Measurements from ENCODE around the gene MTF1. TPM values are rescaled to one million over a fixed set of nuclear protein-coding genes. Genes with fewer than 3 reads are reported as not detected.

The MTF1 gene
- total RNA-seq, 2 donors from 2014 or later: 2.3 to 4.8 TPM

- Histone ChIP-seq H3K27ac (no peak overlapping the region), H3K9me3 (no peaks in the 10 kb centered on the region), H3K27me3 (no peaks in the 10 kb centered on the region), H3K4me3 (no peak overlapping the region), H3K36me3 (peaks cover 50% of the 10 kb centered on the region), H3K4me1 (peaks cover 0 to 11% of the 10 kb centered on the region in 2 donors)
- no peak for TF ChIP-seq CTCF (IDR thresholded peaks at IDR 0.05)
- no peak for DNase-seq (ENCODE audit: low spot score)
Observed at GRCh38 chr1:37802439-37802838, 57.0 kb downstream of the MTF1 start.

- H3K27me3 ChIP-seq: no peaks in the 10 kb centered on the region
- TF ChIP-seq CTCF (IDR thresholded peaks at IDR 0.05): no peak
- peaks cover 0 to 17% of the 10 kb centered on the region in 2 donors for H3K4me1 ChIP-seq
- no peak overlapping the region for H3K4me3 ChIP-seq
- H3K9me3 ChIP-seq: no peaks in the 10 kb centered on the region
- no peak overlapping the region for H3K27ac ChIP-seq
- no peak for DNase-seq (ENCODE audit: low spot score)
- H3K36me3 ChIP-seq: peaks cover 13% of the 10 kb centered on the region
Observed at GRCh38 chr1:37797750-37798345, 61.5 kb downstream of the MTF1 start.

GRCh38 chr1:37795340-37796125 lies 63.9 kb downstream of the MTF1 start:
- Histone ChIP-seq H3K4me3 (no peak overlapping the region), H3K27me3 (no peaks in the 10 kb centered on the region), H3K27ac (no peak overlapping the region), H3K4me1 (peaks cover 0 to 17% of the 10 kb centered on the region in 2 donors), H3K36me3 (no peaks in the 10 kb centered on the region), H3K9me3 (no peaks in the 10 kb centered on the region)
- DNase-seq (ENCODE audit: low spot score): no peak
- TF ChIP-seq CTCF (IDR thresholded peaks at IDR 0.05): no peak

GRCh38 chr1:37794372-37795339 lies 64.7 kb downstream of the MTF1 start:
- no peak for TF ChIP-seq CTCF (IDR thresholded peaks at IDR 0.05)
- no peaks in the 10 kb centered on the region for H3K27me3 ChIP-seq
- DNase-seq (ENCODE audit: low spot score): no peak
- H3K27ac ChIP-seq: no peak overlapping the region
- H3K9me3 ChIP-seq: no peaks in the 10 kb centered on the region
- no peaks in the 10 kb centered on the region for H3K36me3 ChIP-seq
- H3K4me3 ChIP-seq: peak overlapping the region; percentile 11 to 57
- H3K4me1 ChIP-seq: peaks cover 0 to 17% of the 10 kb centered on the region in 2 donors

GRCh38 chr1:37793773-37794371 lies 65.5 kb downstream of the MTF1 start, which contains the start of gene MANEAL:
Gene MANEAL, plus strand, starts transcription at chr1:37793847. Its CDS starts 336 bp downstream, at chr1:37794183.
- DNase-seq (ENCODE audit: low spot score): no peak
- H3K27ac ChIP-seq: no peak within 1 kb of the TSS
- no peak for TF ChIP-seq CTCF (IDR thresholded peaks at IDR 0.05)
- H3K9me3 ChIP-seq: no peaks in the 10 kb centered on the region
- H3K4me3 ChIP-seq: peak within 1 kb of the TSS; percentile 44 to 57
- no peaks in the 10 kb centered on the region for H3K27me3 ChIP-seq
- H3K36me3 ChIP-seq: no peaks in the 10 kb centered on the region
- H3K4me1 ChIP-seq: peaks cover 0 to 17% of the 10 kb centered on the region in 2 donors

Data from right atrium auricular region (tissue), 2 donors.